ENCODE results near the gene NKG7.

- TF ChIP-seq CTCF (IDR thresholded peaks at IDR 0.05) (no peak), POLR2A (IDR thresholded peaks at IDR 0.05) (no peak)
Measured at GRCh38 chr19:51372021-51372648, 319 bp downstream of the NKG7 start.
